Stomach smooth muscle (tissue), 2 donors: ENCODE measurements around the gene CC2D2A.
A peak's percentile ranks its signal among the peaks of the same experiment; 100 is the strongest.

Experiments used
- H3K27ac ChIP-seq: one replicate; pipeline ENCODE4 v1.7.0; 2013; ENCODE audit warnings: mild to moderate bottlenecking, low read length, inconsistent platforms
- H3K27me3 ChIP-seq, 2 donors: one replicate each; pipeline ENCODE4 v1.7.0; 2013; ENCODE audit warnings: low read length in 2 of 2; ENCODE audit not compliant: insufficient read depth in 2 of 2, control insufficient read depth in 1 of 2
- H3K36me3 ChIP-seq, 2 donors: one replicate each; pipeline ENCODE4 v1.7.0; 2013; ENCODE audit warnings: low read length in 2 of 2; ENCODE audit not compliant: control insufficient read depth in 2 of 2, insufficient read depth in 2 of 2
- H3K4me1 ChIP-seq: one replicate; pipeline ENCODE4 v1.7.0; 2013; ENCODE audit warnings: low read length; ENCODE audit not compliant: control insufficient read depth, insufficient read depth
- H3K4me3 ChIP-seq, 2 donors: one replicate each; pipeline ENCODE4 v1.7.0; 2013; ENCODE audit warnings: low read length in 2 of 2
- H3K9ac ChIP-seq, 2 donors: one replicate each; pipeline ENCODE4 v1.7.0; 2013; ENCODE audit warnings: low read length in 2 of 2, mild to moderate bottlenecking in 1 of 2
- H3K9me3 ChIP-seq, 2 donors: one replicate each; pipeline ENCODE4 v1.7.0; 2013; ENCODE audit warnings: low read length in 2 of 2; ENCODE audit not compliant: control insufficient read depth in 2 of 2
- donor health status: healthy.
- donor health status: Pancreatic carcinoma.

CC2D2A gene

GRCh38 chr4:15556511-15557092 lies 86.9 kb downstream of the CC2D2A start:
- Histone ChIP-seq H3K9ac (no peak overlapping the region), H3K36me3 (peaks cover 30 to 41% of the 10 kb centered on the region in 2 donors), H3K4me1 (no peaks in the 10 kb centered on the region)

GRCh38 chr4:15557786-15558550 lies 88.3 kb downstream of the CC2D2A start:
- Histone ChIP-seq H3K36me3 (peaks cover 26 to 41% of the 10 kb centered on the region in 2 donors), H3K9ac (no peak overlapping the region), H3K4me3 (no peak overlapping the region), H3K27me3 (no peaks in the 10 kb centered on the region), H3K9me3 (no peaks in the 10 kb centered on the region), H3K4me1 (peaks cover 8% of the 10 kb centered on the region), H3K27ac (no peak overlapping the region)

More at GRCh38 chr4:15556511-15557092, 86.9 kb downstream of the CC2D2A start:
- H3K27me3 ChIP-seq: no peaks in the 10 kb centered on the region
- H3K27ac ChIP-seq: no peak overlapping the region
- no peak overlapping the region for H3K4me3 ChIP-seq
- no peaks in the 10 kb centered on the region for H3K9me3 ChIP-seq

GRCh38 chr4:15558561-15558960 lies 88.9 kb downstream of the CC2D2A start:
- Histone ChIP-seq H3K27me3 (no peaks in the 10 kb centered on the region), H3K9me3 (no peaks in the 10 kb centered on the region), H3K4me3 (no peak overlapping the region), H3K27ac (no peak overlapping the region), H3K36me3 (peaks cover 23 to 45% of the 10 kb centered on the region in 2 donors), H3K4me1 (peaks cover 8% of the 10 kb centered on the region), H3K9ac (no peak overlapping the region)

GRCh38 chr4:15562114-15562513 lies 92.4 kb downstream of the CC2D2A start:
- Histone ChIP-seq H3K27ac (peak overlapping the region; percentile 41), H3K4me3 (no peak overlapping the region), H3K36me3 (peaks cover 13 to 51% of the 10 kb centered on the region in 2 donors), H3K9me3 (no peaks in the 10 kb centered on the region), H3K27me3 (no peaks in the 10 kb centered on the region), H3K4me1 (peaks cover 8% of the 10 kb centered on the region), H3K9ac (no peak overlapping the region)

GRCh38 chr4:15562623-15563022 lies 92.9 kb downstream of the CC2D2A start:
- H3K9me3 ChIP-seq: no peaks in the 10 kb centered on the region
- peaks cover 8% of the 10 kb centered on the region for H3K4me1 ChIP-seq
- H3K9ac ChIP-seq: no peak overlapping the region
- no peaks in the 10 kb centered on the region for H3K27me3 ChIP-seq
- no peak overlapping the region for H3K27ac ChIP-seq
- H3K36me3 ChIP-seq: peaks cover 13 to 52% of the 10 kb centered on the region in 2 donors
- no peak overlapping the region for H3K4me3 ChIP-seq

- peaks cover 8% of the 10 kb centered on the region for H3K4me1 ChIP-seq
- H3K4me3 ChIP-seq: no peak overlapping the region
- no peak overlapping the region for H3K9ac ChIP-seq
- H3K9me3 ChIP-seq: no peaks in the 10 kb centered on the region
- H3K27ac ChIP-seq: no peak overlapping the region
- H3K36me3 ChIP-seq: peaks cover 19 to 57% of the 10 kb centered on the region in 2 donors
- no peaks in the 10 kb centered on the region for H3K27me3 ChIP-seq
Measured at GRCh38 chr4:15563871-15564270, 94.2 kb downstream of the CC2D2A start.

- Histone ChIP-seq H3K9ac (no peak overlapping the region), H3K36me3 (peaks cover 20 to 53% of the 10 kb centered on the region in 2 donors), H3K9me3 (no peaks in the 10 kb centered on the region), H3K27me3 (no peaks in the 10 kb centered on the region), H3K4me1 (no peaks in the 10 kb centered on the region), H3K27ac (no peak overlapping the region), H3K4me3 (no peak overlapping the region)
Measured at GRCh38 chr4:15568821-15569220, 99.1 kb downstream of the CC2D2A start.

- Histone ChIP-seq H3K4me3 (no peak overlapping the region), H3K4me1 (no peaks in the 10 kb centered on the region), H3K27me3 (no peaks in the 10 kb centered on the region), H3K36me3 (peaks cover 20 to 46% of the 10 kb centered on the region in 2 donors), H3K9me3 (no peaks in the 10 kb centered on the region), H3K27ac (no peak overlapping the region), H3K9ac (no peak overlapping the region)
Measured at GRCh38 chr4:15569746-15570145, 100.1 kb downstream of the CC2D2A start.

- Histone ChIP-seq H3K9ac (no peak overlapping the region), H3K4me3 (no peak overlapping the region), H3K9me3 (no peaks in the 10 kb centered on the region), H3K4me1 (no peaks in the 10 kb centered on the region), H3K36me3 (peaks cover 12 to 19% of the 10 kb centered on the region in 2 donors), H3K27me3 (no peaks in the 10 kb centered on the region), H3K27ac (no peak overlapping the region)
Measured at GRCh38 chr4:15575966-15576365, 106.3 kb downstream of the CC2D2A start.

- Histone ChIP-seq H3K27me3 (no peaks in the 10 kb centered on the region), H3K9ac (no peak overlapping the region), H3K9me3 (no peaks in the 10 kb centered on the region), H3K27ac (no peak overlapping the region), H3K36me3 (peaks cover 10 to 19% of the 10 kb centered on the region in 2 donors), H3K4me3 (no peak overlapping the region), H3K4me1 (no peaks in the 10 kb centered on the region)
Measured at GRCh38 chr4:15577508-15577907, 107.8 kb downstream of the CC2D2A start.

- Histone ChIP-seq H3K4me1 (no peaks in the 10 kb centered on the region), H3K4me3 (no peak overlapping the region), H3K9ac (no peak overlapping the region), H3K9me3 (no peaks in the 10 kb centered on the region), H3K27ac (no peak overlapping the region), H3K27me3 (no peaks in the 10 kb centered on the region), H3K36me3 (peaks cover 10 to 14% of the 10 kb centered on the region in 2 donors)
Measured at GRCh38 chr4:15584785-15585184, 115.1 kb downstream of the CC2D2A start.
